ENCODE measurements around the gene DNAJC11.

DNA sequence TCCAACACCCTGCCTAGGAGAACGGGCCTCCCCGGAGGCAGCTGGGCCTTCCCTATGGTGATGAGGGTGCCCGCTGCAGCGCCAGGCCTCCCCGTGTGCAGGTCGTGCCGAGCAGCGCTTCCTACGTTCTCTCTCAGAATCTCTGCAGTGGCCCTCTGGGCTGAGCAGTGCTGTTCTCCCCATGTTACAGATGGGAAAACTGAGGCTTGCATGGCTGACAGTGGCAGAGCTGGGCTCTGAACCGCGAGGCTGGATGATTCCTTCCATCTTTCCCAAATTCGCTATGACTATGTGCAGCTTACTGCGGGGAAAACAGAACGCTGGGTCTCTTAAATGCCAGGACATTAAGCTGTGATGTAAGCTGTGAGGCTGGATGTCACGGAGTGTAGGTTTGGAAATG lies 107.8 kb downstream of the DNAJC11 start:
- no peak for TF ChIP-seq TEAD4 (IDR thresholded peaks at IDR 0.05; ENCODE audit: borderline replicate concordance, insufficient read depth)
- TF ChIP-seq POLR2AphosphoS5 (IDR thresholded peaks at IDR 0.05; ENCODE audit: low read depth, low read length) = no peak
- TF ChIP-seq, protein P1, sequence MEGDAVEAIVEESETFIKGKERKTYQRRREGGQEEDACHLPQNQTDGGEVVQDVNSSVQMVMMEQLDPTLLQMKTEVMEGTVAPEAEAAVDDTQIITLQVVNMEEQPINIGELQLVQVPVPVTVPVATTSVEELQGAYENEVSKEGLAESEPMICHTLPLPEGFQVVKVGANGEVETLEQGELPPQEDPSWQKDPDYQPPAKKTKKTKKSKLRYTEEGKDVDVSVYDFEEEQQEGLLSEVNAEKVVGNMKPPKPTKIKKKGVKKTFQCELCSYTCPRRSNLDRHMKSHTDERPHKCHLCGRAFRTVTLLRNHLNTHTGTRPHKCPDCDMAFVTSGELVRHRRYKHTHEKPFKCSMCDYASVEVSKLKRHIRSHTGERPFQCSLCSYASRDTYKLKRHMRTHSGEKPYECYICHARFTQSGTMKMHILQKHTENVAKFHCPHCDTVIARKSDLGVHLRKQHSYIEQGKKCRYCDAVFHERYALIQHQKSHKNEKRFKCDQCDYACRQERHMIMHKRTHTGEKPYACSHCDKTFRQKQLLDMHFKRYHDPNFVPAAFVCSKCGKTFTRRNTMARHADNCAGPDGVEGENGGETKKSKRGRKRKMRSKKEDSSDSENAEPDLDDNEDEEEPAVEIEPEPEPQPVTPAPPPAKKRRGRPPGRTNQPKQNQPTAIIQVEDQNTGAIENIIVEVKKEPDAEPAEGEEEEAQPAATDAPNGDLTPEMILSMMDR (IDR thresholded peaks at IDR 0.05) = no peak
- TF ChIP-seq YY1 (IDR thresholded peaks at IDR 0.05; ENCODE audit: low read depth) = no peak
- TF ChIP-seq, protein P2, sequence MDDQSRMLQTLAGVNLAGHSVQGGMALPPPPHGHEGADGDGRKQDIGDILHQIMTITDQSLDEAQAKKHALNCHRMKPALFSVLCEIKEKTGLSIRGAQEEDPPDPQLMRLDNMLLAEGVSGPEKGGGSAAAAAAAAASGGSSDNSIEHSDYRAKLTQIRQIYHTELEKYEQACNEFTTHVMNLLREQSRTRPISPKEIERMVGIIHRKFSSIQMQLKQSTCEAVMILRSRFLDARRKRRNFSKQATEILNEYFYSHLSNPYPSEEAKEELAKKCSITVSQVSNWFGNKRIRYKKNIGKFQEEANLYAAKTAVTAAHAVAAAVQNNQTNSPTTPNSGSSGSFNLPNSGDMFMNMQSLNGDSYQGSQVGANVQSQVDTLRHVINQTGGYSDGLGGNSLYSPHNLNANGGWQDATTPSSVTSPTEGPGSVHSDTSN (IDR thresholded peaks at IDR 0.05) = no peak
- no peak for TF ChIP-seq TAF1 (IDR thresholded peaks at IDR 0.05; ENCODE audit: borderline replicate concordance, low read depth, low read length)
- TF ChIP-seq, protein P3, sequence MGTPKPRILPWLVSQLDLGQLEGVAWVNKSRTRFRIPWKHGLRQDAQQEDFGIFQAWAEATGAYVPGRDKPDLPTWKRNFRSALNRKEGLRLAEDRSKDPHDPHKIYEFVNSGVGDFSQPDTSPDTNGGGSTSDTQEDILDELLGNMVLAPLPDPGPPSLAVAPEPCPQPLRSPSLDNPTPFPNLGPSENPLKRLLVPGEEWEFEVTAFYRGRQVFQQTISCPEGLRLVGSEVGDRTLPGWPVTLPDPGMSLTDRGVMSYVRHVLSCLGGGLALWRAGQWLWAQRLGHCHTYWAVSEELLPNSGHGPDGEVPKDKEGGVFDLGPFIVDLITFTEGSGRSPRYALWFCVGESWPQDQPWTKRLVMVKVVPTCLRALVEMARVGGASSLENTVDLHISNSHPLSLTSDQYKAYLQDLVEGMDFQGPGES (IDR thresholded peaks at IDR 0.05; ENCODE audit: low read depth, low read length) = no peak
- TF ChIP-seq SMC3 (IDR thresholded peaks at IDR 0.05; ENCODE audit: low read depth, low read length) = no peak
- TF ChIP-seq, protein P4, sequence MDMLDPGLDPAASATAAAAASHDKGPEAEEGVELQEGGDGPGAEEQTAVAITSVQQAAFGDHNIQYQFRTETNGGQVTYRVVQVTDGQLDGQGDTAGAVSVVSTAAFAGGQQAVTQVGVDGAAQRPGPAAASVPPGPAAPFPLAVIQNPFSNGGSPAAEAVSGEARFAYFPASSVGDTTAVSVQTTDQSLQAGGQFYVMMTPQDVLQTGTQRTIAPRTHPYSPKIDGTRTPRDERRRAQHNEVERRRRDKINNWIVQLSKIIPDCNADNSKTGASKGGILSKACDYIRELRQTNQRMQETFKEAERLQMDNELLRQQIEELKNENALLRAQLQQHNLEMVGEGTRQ (IDR thresholded peaks at IDR 0.05; ENCODE audit: borderline replicate concordance, low read depth, low read length) = no peak
- no peak for TF ChIP-seq RCOR1 (IDR thresholded peaks at IDR 0.05; ENCODE audit: low read length)
- no peak for TF ChIP-seq TCF12 (IDR thresholded peaks at IDR 0.05)
- no peak for TF ChIP-seq EZH2phosphoT487 (IDR thresholded peaks at IDR 0.05; ENCODE audit: borderline replicate concordance, low read depth)
- TF ChIP-seq, protein P5, sequence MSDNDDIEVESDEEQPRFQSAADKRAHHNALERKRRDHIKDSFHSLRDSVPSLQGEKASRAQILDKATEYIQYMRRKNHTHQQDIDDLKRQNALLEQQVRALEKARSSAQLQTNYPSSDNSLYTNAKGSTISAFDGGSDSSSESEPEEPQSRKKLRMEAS (IDR thresholded peaks at IDR 0.05; ENCODE audit: low read depth) = no peak
- TF ChIP-seq ZBTB33 (IDR thresholded peaks at IDR 0.05; ENCODE audit: borderline replicate concordance, low read depth) = no peak

All from SK-N-SH (cell line).